Uterus (tissue), 2 donors: ENCODE results near the gene ZP2.

Experiments used
- POLR2A ChIP-seq, 2 donors: fragments of 450-650 bp; IDR thresholded peaks; one replicate each; pipeline ENCODE4 v1.6.1; 2016; ENCODE audit warnings: antibody characterized with exemption in 2 of 2, mild to moderate bottlenecking in 1 of 2, moderate library complexity in 1 of 2
- TF ChIP-seq, protein P1 (sequence below), 4 experiments: fragments of 200-600 bp in 2 of 4; fragments of 450-650 bp in 2 of 4; sonication (generic) in 2 of 4; IDR thresholded peaks; one replicate each; pipeline ENCODE4 v1.5.1; 2016 to 2019; ENCODE audit warnings: antibody characterized with exemption in 4 of 4, mild to moderate bottlenecking in 2 of 4, moderate library complexity in 1 of 4

GRCh38 chr16:21206550-21206949 lies 4.8 kb downstream of the ZP2 start:
- TF ChIP-seq, protein P1, sequence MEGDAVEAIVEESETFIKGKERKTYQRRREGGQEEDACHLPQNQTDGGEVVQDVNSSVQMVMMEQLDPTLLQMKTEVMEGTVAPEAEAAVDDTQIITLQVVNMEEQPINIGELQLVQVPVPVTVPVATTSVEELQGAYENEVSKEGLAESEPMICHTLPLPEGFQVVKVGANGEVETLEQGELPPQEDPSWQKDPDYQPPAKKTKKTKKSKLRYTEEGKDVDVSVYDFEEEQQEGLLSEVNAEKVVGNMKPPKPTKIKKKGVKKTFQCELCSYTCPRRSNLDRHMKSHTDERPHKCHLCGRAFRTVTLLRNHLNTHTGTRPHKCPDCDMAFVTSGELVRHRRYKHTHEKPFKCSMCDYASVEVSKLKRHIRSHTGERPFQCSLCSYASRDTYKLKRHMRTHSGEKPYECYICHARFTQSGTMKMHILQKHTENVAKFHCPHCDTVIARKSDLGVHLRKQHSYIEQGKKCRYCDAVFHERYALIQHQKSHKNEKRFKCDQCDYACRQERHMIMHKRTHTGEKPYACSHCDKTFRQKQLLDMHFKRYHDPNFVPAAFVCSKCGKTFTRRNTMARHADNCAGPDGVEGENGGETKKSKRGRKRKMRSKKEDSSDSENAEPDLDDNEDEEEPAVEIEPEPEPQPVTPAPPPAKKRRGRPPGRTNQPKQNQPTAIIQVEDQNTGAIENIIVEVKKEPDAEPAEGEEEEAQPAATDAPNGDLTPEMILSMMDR (IDR thresholded peaks at IDR 0.05) = no peak
- TF ChIP-seq POLR2A (IDR thresholded peaks at IDR 0.05) = no peak
